ENCODE results near the gene DNAJC5.
"Not testable (repeated sequence)": the region's sequence is repeated elsewhere in the genome, so short reads cannot be mapped to it uniquely, and the experiment has no call there.

DNA sequence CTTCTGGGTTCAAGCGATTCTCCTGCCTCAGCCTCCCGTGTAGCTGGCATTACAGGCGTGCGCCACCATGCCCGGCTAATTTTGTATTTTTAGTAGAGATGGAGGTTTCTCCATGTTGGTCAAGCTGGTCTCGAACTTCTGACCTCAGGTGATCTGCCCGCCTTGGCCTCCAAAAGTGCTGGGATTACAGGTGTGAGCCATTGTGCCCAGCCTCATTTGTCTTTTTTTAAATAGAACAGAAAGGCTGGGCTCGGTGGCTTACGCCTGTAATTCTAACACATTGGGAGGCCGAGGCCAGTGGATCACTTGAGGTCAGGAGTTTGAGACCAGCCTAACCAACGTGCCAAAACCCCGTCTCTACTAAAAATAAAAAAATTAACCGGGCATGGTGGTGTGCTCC lies 27.9 kb upstream of the DNAJC5 start:
- not testable (repeated sequence) for TF ChIP-seq EZH2 (IDR thresholded peaks at IDR 0.05; ENCODE audit: insufficient read depth, poor library complexity, severe bottlenecking); EZH2phosphoT487 (IDR thresholded peaks at IDR 0.05; ENCODE audit: insufficient read depth, low read depth)

All from GM23248 (cell line).